Caco-2 (cell line): ENCODE results near the gene BRINP2. TPM values are rescaled to one million over a fixed set of nuclear protein-coding genes. Genes with fewer than 3 reads are reported as not detected.
A peak's percentile ranks its signal among the peaks of the same experiment; 100 is the strongest.

ENCODE experiments used
- BruUV-seq: library from RNA; stranded (reverse); fragments of 400-500 nt; replicated peaks from 2 replicates; lab custom pipeline; 2021; lab: Mats Ljungman, UMichigan
- CTCF ChIA-PET: fragments of 300-600 bp; sonication (Branson Sonifier 250); formaldehyde crosslinking; loops from one replicate; lab custom pipeline; 2022; ENCODE audit warnings: antibody characterized with exemption; lab: Charles Lee
- POLR2A ChIA-PET: fragments of 300-600 bp; sonication (Branson Sonifier 250); formaldehyde crosslinking; loops from one replicate; lab custom pipeline; 2022; ENCODE audit warnings: antibody characterized with exemption; lab: Charles Lee
- DNase-seq, 2 experiments: peaks; one replicate each; pipeline versions ENCODE4 v3.0.0 to v3.0.0-alpha.2; 2020 to 2022
- H3K27me3 ChIP-seq: replicated peaks from 2 replicates; pipeline ENCODE4 v1.6.0; 2011; ENCODE audit warnings: low read length; ENCODE audit not compliant: control insufficient read depth, insufficient read depth
- H3K36me3 ChIP-seq: 2 replicates; pipeline ENCODE4 v1.5.1; 2011; ENCODE audit warnings: low read length; ENCODE audit not compliant: control insufficient read depth, insufficient read depth
- H3K4me1 ChIP-seq: fragments of 250-450 bp; sonication (Bioruptor Pico); 2 replicates; pipeline ENCODE4 v1.5.1; 2020; ENCODE audit warnings: mild to moderate bottlenecking
- H3K4me3 ChIP-seq: 2 replicates; pipeline ENCODE4 v1.5.1; 2011; ENCODE audit warnings: low read depth, mild to moderate bottlenecking, control low read depth, low read length
- H3K9me3 ChIP-seq: fragments of 250-450 bp; sonication (Bioruptor Pico); 2 replicates; pipeline ENCODE4 v1.5.1; 2020; ENCODE audit warnings: mild to moderate bottlenecking, moderate library complexity
- H3K27ac Mint-ChIP-seq: one replicate; pipeline ENCODE4 v1.8.0; 2022; ENCODE audit warnings: mixed read lengths; ENCODE audit not compliant: unreplicated experiment
- H3K27me3 Mint-ChIP-seq: one replicate; pipeline ENCODE4 v1.8.0; 2022; ENCODE audit warnings: mixed read lengths; ENCODE audit not compliant: insufficient read depth, unreplicated experiment
- H3K36me3 Mint-ChIP-seq: one replicate; pipeline ENCODE4 v1.8.0; 2022; ENCODE audit warnings: mild to moderate bottlenecking, mixed read lengths; ENCODE audit not compliant: insufficient read depth, unreplicated experiment
- H3K4me1 Mint-ChIP-seq: one replicate; pipeline ENCODE4 v1.8.0; 2022; ENCODE audit warnings: low read depth, mixed read lengths; ENCODE audit not compliant: unreplicated experiment
- H3K4me3 Mint-ChIP-seq: one replicate; pipeline ENCODE4 v1.8.0; 2022; ENCODE audit warnings: mild to moderate bottlenecking, moderate library complexity, mixed read lengths; ENCODE audit not compliant: unreplicated experiment
- H3K9me3 Mint-ChIP-seq: one replicate; pipeline ENCODE4 v1.8.0; 2022; ENCODE audit warnings: mixed read lengths; ENCODE audit not compliant: unreplicated experiment
- intact Hi-C: fragments of 100-400 bp; cut with micrococcal nuclease; formaldehyde crosslinking; loops from one replicate; pipeline ENCODE4 v1.10.0; 2022; ENCODE audit not compliant: unreplicated experiment
- total RNA-seq: library from RNA; stranded (reverse); gene quantifications from 2 replicates; pipeline ENCODE4 v1.2.3, GENCODE V29; 2022
- TF ChIP-seq, protein P1 (sequence below), 2 experiments: fragments of 200-600 bp in 1 of 2; IDR thresholded peaks; 1 replicate in 1 of 2; 2 replicates in 1 of 2; pipeline versions ENCODE4 v1.5.1 to v1.8.0; 2011 to 2022; ENCODE audit warnings: antibody characterized with exemption in 1 of 2, control low read depth in 1 of 2, inconsistent platforms in 1 of 2, low read depth in 1 of 2, low read length in 1 of 2, mild to moderate bottlenecking in 1 of 2, moderate library complexity in 1 of 2; ENCODE audit not compliant: insufficient read depth in 1 of 2, severe bottlenecking in 1 of 2, unreplicated experiment in 1 of 2

BRINP2 gene
- total RNA-seq, 1 experiment from 2014 or later, result not detected

DNA sequence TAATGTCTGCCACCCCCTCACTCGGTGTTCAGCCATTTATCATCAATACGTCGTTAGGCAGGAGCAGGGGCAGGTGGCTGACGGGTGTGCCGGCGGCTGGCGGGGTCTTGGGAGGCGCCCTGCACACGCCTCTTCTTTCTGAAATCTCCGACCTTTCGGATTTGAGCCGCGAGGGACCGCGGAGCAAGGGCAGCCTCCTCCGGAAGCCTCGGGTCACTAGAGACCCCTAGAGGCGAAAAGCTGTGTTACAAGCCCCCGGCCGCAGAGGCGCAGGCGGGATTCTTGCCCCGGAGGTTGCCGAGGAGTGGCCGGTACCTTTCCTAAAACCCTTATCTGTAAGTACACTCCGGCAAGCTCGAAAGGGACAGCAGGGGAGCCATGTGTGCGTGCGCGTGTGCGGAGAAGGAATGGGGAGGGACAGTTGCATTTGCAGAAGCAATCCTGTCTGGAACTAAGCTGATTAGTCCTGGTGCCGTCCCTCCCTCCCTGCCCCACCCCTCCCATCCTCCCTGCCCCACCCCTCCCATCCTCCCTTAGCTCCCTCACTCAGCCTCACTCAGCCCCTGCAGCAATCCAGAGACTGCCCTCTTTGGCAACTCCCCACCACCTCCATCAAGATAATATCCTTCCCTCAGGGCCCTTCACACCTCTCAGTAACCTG lies 11.0 kb downstream of the BRINP2 start:
- no peak overlapping the region for H3K27ac Mint-ChIP-seq
- no TSS peak for BruUV-seq
- Histone ChIP-seq H3K4me3 (no peak overlapping the region), H3K9me3 (peaks cover 5% of the 10 kb centered on the region), H3K27me3 (no peaks in the 10 kb centered on the region; the same call in 1 of the 2 replicates), H3K4me1 (no peaks in the 10 kb centered on the region), H3K36me3 (no peaks in the 10 kb centered on the region)
- POLR2A ChIA-PET, result no interaction called here
- intact Hi-C loops, result loop anchor here (1.0 to 10.0 kb wide), 4 partner anchors 147 to 766 kb away; no protein-coding TSS in a partner anchor
- peak; percentile 66 to 81 for DNase-seq
- peaks cover 8% of the 10 kb centered on the region for H3K4me1 Mint-ChIP-seq
- H3K9me3 Mint-ChIP-seq, result no peaks in the 10 kb centered on the region
- TF ChIP-seq, protein P1, sequence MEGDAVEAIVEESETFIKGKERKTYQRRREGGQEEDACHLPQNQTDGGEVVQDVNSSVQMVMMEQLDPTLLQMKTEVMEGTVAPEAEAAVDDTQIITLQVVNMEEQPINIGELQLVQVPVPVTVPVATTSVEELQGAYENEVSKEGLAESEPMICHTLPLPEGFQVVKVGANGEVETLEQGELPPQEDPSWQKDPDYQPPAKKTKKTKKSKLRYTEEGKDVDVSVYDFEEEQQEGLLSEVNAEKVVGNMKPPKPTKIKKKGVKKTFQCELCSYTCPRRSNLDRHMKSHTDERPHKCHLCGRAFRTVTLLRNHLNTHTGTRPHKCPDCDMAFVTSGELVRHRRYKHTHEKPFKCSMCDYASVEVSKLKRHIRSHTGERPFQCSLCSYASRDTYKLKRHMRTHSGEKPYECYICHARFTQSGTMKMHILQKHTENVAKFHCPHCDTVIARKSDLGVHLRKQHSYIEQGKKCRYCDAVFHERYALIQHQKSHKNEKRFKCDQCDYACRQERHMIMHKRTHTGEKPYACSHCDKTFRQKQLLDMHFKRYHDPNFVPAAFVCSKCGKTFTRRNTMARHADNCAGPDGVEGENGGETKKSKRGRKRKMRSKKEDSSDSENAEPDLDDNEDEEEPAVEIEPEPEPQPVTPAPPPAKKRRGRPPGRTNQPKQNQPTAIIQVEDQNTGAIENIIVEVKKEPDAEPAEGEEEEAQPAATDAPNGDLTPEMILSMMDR (IDR thresholded peaks at IDR 0.05; ENCODE audit: insufficient read depth in 1 of 2, low read depth in 1 of 2, low read length in 1 of 2, severe bottlenecking in 1 of 2, unreplicated experiment in 1 of 2), result peak; percentile 79 to 85
- CTCF ChIA-PET, result interaction anchor here (0.6 to 1.6 kb wide), 5 partner anchors 36 to 283 kb away, joined by 3 to 7 read pairs (median 4); no protein-coding TSS in a partner anchor
- H3K4me3 Mint-ChIP-seq, result peak overlapping the region; percentile 55
- peaks cover 15% of the 10 kb centered on the region for H3K27me3 Mint-ChIP-seq
- no peaks in the 10 kb centered on the region for H3K36me3 Mint-ChIP-seq

DNA sequence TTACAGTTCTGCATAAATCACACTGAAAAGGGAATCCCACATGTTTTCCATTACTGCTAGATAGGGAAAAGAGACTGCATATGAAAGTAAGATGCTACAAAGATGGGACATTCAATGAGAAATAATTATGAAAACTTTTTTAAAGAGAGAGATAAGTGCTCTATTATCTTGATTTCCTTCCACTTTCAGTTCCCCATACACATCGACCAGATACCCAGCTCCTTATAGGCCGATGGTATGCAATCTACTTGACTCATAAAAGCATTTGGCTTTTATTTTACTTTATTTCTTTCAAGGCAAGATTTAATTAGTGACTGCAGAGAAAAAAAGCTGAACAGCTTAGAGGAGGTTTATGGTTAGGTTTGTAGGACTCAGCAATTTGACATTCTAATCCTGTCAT lies 13.1 kb downstream of the BRINP2 start:
- no TSS peak for BruUV-seq
- ChIA-PET CTCF (no interaction called here), POLR2A (no interaction called here)
- no peak overlapping the region for H3K27ac Mint-ChIP-seq
- H3K9me3 Mint-ChIP-seq, result no peaks in the 10 kb centered on the region
- Histone ChIP-seq H3K9me3 (peaks cover 5% of the 10 kb centered on the region), H3K4me3 (no peak overlapping the region), H3K36me3 (no peaks in the 10 kb centered on the region), H3K4me1 (no peaks in the 10 kb centered on the region), H3K27me3 (no peaks in the 10 kb centered on the region; the same call in 1 of the 2 replicates)
- no peak overlapping the region for H3K4me3 Mint-ChIP-seq
- no peak for DNase-seq
- TF ChIP-seq, protein P1 (IDR thresholded peaks at IDR 0.05; ENCODE audit: insufficient read depth in 1 of 2, low read depth in 1 of 2, low read length in 1 of 2, severe bottlenecking in 1 of 2, unreplicated experiment in 1 of 2), result no peak
- intact Hi-C loops, result loop anchor here (5.0 to 10.0 kb wide), 2 partner anchors 149 to 763 kb away; no protein-coding TSS in a partner anchor
- H3K4me1 Mint-ChIP-seq, result peaks cover 8% of the 10 kb centered on the region
- peaks cover 9% of the 10 kb centered on the region for H3K27me3 Mint-ChIP-seq
- no peaks in the 10 kb centered on the region for H3K36me3 Mint-ChIP-seq

DNA sequence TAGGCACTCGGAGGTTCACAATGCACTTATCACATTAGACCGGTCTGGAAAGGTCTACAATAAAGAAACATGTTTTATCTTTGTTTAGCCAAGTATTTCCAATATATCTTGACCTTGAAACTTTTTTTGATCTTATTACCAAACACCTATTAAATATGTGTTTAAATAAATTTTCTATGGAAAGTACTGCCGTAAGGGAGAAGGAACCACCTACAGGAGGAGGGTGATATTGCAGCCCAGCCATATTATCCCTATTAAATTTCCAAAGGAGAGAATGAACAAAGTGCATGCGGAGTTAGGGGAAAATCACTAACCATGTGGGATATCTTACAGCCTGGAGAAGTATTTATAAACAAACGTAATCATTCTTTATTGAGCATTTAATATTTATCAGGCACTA lies 14.5 kb downstream of the BRINP2 start:
- Histone ChIP-seq H3K9me3 (peaks cover 5% of the 10 kb centered on the region), H3K27me3 (no peaks in the 10 kb centered on the region; the same call in 1 of the 2 replicates), H3K4me1 (no peaks in the 10 kb centered on the region), H3K36me3 (no peaks in the 10 kb centered on the region), H3K4me3 (no peak overlapping the region)
- no peaks in the 10 kb centered on the region for H3K9me3 Mint-ChIP-seq
- H3K27ac Mint-ChIP-seq, result no peak overlapping the region
- ChIA-PET CTCF (no interaction called here), POLR2A (no interaction called here)
- DNase-seq, result peak in 1 of 2 experiments; percentile 26
- H3K4me1 Mint-ChIP-seq, result peaks cover 8% of the 10 kb centered on the region
- intact Hi-C loops, result loop anchor here (10.0 kb wide), 1 partner anchor 150 kb away; no protein-coding TSS in a partner anchor
- TF ChIP-seq, protein P1 (IDR thresholded peaks at IDR 0.05; ENCODE audit: insufficient read depth in 1 of 2, low read depth in 1 of 2, low read length in 1 of 2, severe bottlenecking in 1 of 2, unreplicated experiment in 1 of 2), result peak; percentile 30 to 43
- no peak overlapping the region for H3K4me3 Mint-ChIP-seq
- no peaks in the 10 kb centered on the region for H3K36me3 Mint-ChIP-seq
- H3K27me3 Mint-ChIP-seq, result peaks cover 7% of the 10 kb centered on the region
- no TSS peak for BruUV-seq
